DMS 273 (cell line): Measurements from ENCODE around the gene PTGES2.
"Not testable (repeated sequence)": the region's sequence is repeated elsewhere in the genome, so short reads cannot be mapped to it uniquely, and the experiment has no call there.

Experiments
- DNase-seq: peaks from one replicate; lab custom pipeline; 2025; ENCODE audit not compliant: unreplicated experiment; lab: John Stamatoyannopoulos, UW

PTGES2 gene

DNA sequence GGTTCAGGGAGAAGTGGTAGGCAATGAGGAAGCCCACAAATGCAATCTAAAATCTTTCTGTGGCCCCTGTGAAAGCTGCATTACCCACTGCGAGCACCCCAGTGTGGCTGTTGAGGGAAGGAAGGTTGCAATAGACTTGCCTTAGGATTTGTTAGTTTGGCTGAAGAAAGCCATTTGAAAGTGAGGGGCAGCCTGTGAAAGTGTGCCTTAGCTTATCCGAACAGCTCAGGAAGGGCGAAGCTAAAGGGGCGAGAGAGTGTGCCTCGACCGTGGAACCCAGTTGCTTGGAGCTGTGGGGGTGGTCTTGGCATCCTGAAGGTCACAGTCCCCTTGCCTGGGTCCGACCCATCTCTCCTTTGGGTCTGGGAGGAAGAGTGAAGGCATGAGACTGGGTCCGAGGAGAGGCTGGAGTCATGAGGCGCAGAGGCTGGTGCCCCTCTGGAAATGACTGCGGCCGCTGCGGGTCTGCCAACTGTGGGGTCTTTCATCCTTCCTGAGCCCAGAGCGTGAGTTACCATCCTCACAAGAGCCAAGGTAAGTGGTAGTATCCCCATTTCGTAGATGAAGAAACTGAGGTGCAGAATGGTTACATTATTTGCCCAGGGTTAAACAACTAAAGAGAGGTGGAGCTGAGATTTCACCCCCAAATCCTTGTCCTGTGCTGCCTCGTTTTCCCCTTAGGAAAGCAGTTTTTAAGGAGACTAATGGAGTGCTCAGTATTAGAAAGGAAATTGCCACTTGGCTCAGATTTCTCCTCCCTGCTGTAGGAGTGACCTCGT, 35.1 kb downstream of the PTGES2 start:
- DNase-seq: no peak

DNA sequence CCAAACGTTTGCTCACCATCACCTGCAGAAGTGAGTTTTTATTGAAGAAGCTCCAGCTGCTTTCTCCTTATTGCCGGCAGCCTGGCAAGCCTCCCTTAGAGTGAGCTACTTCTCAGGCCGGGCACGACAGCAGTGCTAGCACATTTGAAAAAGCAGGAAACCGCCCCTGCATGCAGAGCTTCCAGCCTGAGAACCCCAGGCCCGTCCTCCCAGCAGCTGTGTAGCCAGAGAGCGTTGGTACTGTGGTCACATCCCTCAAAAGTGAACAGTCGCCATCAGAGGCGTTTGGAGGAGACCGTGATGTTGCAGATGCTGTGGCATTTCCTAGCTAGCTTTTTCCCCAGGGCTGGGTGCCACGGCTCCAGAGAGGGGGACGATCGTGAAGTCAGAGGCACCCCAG, 36.0 kb downstream of the PTGES2 start:
- DNase-seq: no peak

DNA sequence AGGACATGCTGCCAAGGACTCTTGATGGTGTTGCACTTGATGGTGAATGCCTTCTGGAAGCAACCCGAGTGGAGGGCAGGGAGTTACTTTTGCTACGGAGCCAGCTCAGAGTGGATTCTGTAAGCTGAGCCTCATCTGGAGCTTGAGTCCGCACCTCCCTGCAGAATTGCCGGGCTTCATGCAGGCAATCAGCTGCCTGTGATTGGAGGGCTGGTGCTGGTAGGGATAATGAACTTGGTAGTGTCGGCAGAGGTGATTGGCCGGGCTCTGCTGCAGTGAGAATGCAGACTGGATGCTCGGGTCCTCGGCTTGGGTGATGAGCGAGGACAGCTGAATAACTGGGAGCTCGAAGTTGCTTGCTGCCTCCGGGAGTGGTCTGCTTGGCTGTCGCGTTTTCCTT, 36.4 kb downstream of the PTGES2 start:
- peak; percentile 64 for DNase-seq

- no peak for DNase-seq
These were observed 38.2 kb downstream of the PTGES2 start for GRCh38 chr9:128089299-128089698.

DNA sequence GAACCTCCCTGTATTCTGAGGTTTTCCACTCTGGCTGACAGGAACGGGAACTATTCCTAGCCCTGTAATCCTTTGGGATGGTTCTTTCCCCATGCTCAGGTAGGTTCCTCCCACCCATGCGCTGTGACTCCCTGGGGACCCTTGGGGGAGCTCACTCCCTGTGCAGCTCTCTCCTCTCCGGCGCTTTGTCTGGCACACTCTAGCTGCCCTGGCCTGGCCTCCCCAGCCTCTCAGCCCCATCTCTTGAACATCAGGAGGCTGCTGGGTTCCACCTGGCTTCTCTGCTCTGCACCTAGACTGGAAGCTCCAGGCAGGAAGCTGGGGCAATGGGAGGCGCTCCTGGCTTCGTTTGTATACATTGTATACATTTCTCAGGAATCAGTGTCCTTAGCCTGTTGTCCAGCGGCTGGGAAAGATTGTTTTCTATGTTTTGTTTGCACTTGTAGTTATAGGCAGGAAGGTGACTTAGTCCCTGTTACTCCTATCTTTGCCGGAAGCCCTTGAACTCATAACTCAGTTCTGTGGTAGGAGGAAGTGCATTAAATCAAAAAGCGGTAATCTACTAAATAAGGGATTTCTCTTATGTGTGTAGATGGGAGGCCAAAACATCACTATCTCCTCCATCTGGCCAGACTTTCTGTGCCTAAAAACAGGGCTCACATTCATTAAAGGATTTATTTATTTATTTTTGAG, 39.1 kb downstream of the PTGES2 start:
- no peak for DNase-seq

DNA sequence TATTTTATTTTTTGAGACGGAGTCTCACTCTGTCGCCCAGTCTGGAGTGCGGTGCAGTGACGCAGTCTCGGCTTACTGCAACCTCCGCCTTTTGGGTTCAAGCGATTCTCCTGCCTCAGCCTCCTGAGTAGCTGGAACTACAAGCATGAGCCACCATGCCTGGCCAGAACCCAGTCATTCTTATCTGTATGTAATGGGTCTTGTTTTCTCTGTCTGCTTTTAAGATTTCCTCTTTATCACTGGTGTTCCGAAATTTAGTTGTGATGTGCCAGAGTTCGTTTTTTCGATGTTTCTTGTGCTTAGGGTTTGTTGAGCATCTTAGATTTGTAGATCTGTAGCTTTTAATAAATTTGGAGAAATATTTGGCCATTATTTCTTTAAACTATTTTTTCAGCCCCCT, 40.3 kb downstream of the PTGES2 start:
- no peak for DNase-seq

DNA sequence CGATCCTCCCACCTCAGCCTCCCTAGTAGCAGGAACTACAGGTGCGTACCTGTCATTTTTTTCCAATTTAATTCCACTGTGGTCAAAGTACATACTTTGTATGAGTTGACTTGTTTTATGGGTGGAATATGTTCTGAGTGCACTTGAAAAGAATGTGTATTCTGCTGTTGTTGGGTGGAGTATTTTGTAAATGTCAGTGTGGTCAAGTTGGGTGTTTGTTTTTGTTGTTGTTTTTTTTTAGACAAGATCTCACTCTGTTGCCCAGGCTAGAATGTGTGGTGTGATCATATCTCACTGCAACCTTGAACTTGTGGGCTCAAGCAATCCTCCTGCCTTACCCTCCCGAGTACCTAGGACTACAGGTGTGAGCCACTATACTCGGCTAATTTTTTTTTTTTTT, 41.6 kb downstream of the PTGES2 start:
- no peak for DNase-seq

GRCh38 chr9:128084746-128085145, 42.8 kb downstream of the PTGES2 start:
- no peak for DNase-seq

DNA sequence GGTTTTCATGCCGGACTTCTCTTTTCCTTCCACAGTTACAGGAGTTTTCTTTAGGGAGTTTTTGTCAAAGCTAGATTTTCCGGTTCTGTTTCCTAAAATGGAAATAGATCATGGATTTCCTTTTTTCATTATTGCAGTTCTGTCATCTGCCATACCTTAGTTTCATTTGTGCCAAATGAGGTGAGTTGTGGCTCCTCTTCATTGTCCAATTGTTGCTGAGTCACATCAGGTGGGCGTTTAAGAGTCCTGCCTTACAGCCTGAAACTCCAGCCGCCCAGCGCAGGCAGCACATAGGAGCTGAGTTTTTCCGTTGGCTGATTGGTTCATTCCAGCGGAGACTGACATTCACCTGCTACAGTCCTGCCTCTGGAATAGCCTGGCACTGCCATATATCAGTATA, 45.4 kb downstream of the PTGES2 start:
- no peak for DNase-seq

GRCh38 chr9:128081056-128081455, 46.5 kb downstream of the PTGES2 start:
- DNase-seq: peak; percentile 74

- DNase-seq: no peak
These were observed 47.3 kb downstream of the PTGES2 start for GRCh38 chr9:128080206-128080605.

DNA sequence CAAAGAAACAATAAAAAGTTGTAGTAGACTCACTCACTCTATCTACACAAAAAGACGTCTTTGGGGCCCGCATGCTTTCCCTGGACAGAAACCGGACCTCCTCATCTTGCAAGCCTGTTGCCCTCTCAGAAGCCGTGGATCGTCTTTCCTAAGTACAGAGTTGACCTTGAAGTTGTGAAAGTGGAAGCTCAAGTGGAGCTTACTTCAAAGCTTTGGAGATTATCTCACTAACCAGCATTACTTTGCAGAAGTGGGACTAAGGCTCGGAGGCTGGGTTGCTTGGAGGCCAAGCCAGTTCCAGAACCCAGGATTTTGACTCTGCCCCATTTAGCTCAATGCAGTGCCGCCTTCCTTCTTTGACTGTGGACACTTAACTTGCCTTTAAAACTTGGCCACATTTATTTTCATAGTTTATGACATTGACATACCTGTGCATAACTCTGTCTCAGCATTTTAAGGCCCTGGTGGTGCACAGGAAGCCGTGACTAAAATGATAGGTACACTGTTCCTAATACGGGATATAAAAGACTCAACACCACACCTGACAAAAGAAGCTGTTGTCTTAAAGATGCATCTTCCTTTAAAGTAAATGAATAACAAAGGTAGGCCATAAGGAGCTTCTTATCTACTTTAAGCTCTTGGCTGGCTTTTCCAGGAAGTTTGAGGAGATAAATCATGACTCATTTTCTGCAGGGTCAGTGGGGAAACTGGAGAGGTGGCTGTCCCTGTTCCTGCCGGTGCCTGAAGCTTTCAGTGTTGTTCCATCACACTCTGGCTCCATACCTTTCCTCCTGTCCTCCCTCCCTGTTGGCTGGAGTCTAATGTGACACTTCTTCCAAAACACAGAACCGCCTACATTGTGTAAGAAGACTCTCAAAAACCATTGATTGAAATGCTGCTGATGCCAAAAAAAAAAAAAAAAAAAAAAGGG, 48.8 kb downstream of the PTGES2 start:
- no peak for DNase-seq

DNA sequence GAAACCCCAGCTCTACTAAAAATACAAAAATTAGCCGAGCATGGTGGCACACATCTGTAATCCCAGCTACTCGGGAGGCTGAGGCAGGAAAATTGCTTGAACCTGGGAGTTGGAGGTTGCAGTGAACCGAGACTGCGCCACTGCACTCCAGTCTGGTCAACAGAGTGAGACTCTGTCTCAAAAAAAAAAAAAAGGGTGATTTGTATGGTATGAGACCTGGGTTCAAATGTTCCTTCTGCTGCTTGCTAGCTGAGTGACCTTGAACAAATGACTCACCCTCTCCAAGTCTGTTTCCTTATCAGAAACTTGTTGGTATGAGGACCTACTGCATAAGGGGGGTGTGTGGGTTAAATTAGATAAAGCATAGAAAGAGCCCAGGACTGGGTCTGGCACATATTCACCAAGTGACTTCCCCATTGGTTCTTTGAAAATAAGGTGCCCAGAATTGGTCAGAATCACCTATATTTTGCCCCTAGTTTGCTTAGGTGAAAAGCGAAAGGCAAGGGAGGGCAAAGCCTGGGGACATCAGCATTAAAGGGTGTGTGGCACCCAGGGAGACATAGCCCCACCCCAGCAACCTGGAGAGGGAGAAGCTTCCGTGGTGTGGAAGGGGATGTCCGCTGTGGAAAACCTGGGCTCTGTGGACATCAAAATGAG, 49.6 kb downstream of the PTGES2 start:
- no peak for DNase-seq

DNA sequence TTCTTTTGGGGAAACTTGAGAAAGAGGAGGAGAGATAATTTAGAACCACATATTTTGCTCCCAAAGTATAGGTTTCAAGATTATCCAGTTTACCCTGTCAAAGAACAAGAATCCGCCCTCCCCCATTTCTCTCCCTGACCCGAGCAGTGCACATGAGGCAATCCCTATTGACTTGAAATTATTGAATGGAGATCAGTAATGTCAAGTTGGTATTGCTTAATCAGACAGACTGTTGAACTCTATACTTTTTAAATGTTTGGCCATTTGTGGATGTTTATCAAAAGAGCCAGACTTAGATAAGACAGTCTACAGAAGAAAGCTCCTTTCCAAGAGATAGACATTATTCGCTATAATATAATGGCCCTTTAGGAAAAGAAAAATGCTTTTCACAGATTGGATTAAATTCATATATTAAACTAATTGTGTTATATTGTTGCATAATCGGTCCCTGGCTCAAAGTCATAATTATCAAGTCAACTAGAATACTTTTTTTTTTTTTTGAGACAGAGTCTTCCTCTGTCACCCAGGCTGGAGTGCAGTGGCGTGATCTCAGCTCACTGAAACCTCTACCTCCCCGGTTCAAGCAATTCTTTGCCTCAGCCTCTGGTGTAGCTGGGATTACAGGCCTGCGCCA, 54.2 kb downstream of the PTGES2 start:
- no peak for DNase-seq

- DNase-seq: peak; percentile 88
These were observed 55.1 kb downstream of the PTGES2 start for GRCh38 chr9:128072144-128073021.

- DNase-seq: not testable (repeated sequence)
These were observed 56.1 kb downstream of the PTGES2 start for GRCh38 chr9:128071475-128071874.

DNA sequence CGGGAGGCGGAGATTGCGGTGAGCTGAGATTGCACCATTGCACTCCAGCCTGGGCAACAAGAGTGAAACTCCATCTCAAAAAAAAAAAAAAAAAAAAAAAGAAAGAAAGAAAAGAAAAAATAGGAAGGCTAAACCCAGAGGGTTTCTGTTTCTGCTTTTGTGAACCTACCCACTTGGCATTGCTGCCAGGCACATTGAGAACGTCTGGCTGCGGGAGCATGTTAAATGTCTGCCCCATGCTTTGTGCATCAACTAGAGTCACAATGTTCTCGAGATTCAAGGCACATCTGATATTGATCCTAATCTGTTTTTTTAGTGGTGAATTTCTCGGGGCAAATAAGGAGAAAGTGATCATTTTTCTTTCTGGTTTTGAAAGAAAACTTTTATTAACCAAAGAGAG, 56.7 kb downstream of the PTGES2 start:
- no peak for DNase-seq
